GM13977 (cell line): ENCODE measurements around the gene BNC2.

Source experiments
- DNase-seq: peaks from one replicate; pipeline ENCODE4 v3.0.0; 2012; ENCODE audit warnings: low spot score
- CTCF ChIP-seq: IDR thresholded peaks from 2 replicates; pipeline ENCODE4 v1.5.1; 2012; ENCODE audit warnings: mild to moderate bottlenecking, control low read depth; ENCODE audit not compliant: insufficient read depth; ENCODE audit errors: extremely low read depth, missing control alignments
- in situ Hi-C: fragments of 300-500 bp; cut with MboI; formaldehyde crosslinking; loops from one replicate; pipeline ENCODE4 v1.12.0; 2022; ENCODE audit warnings: low sequenced_read_pairs, low pct_unique_long_range_greater_than_20kb, mixed read lengths, inconsistent platforms; ENCODE audit not compliant: unreplicated experiment

The BNC2 gene

GRCh38 chr9:16637218-16637617, 233.3 kb downstream of the BNC2 start:
- no peak for DNase-seq
- in situ Hi-C loops: no loop called here
- no peak for TF ChIP-seq CTCF

GRCh38 chr9:16633794-16634193, 236.7 kb downstream of the BNC2 start:
- no peak for DNase-seq
- in situ Hi-C loops: no loop called here
- no peak for TF ChIP-seq CTCF

DNA sequence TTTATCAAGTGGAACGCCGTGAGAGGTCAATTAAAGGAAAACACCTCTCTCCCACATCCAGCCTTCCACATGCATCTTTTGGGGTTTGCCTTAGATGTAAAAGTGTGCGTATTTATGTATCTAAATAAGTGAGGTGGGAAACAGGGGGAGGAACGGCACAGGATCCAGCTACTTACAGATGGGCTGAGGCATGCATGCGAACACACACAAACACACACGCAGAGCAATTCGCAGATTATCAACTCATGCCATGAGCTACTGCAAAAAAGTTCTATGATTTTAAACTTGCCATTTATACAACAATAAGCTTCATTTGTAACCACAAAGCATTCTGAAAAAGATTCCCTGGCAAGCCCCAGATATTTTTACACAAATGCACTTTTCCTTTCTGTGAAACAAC, 242.1 kb downstream of the BNC2 start:
- no peak for DNase-seq
- in situ Hi-C loops: no loop called here
- no peak for TF ChIP-seq CTCF

DNA sequence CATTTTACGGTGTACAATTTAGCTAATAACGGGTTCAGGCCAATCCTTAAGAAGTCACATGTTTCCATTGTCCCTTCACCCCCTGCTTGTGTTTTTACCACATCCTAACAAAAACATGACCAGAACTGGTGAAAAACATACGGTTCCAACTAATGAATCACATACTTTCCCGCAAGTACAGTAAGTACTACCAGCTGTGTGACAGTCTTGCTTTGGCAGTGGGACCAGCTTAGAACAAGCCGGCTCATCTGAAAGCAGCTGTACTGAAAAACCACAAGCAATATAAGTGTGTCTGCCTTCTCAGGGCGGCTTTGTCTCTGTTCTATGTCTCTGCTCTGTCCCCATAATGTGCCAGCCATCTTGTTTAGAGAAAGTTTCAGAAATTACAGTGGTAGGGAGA, 242.5 kb downstream of the BNC2 start:
- no peak for TF ChIP-seq CTCF
- DNase-seq: no peak

DNA sequence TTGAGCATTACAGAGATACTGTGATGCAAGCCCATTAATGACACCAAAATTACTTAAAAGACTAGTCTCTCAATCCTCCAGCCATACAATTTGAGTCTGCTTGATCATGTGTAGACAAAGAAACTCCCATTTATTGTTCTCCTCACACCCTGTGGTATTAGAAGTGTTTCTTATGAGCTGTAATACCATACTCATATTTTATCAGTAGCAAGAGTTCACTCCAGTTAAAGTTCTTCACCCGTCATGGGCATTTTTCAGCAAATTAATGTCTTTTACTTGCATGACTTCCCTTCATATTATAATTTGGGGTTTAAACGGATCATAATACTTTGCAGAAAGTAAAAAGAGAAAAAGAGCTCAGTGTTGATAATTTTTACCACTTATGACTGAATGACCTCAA, 242.9 kb downstream of the BNC2 start:
- DNase-seq: no peak
- no peak for TF ChIP-seq CTCF
- in situ Hi-C loops: no loop called here

More for the DNA sequence above, 242.5 kb downstream of the BNC2 start:
- in situ Hi-C loops: no loop called here

DNA sequence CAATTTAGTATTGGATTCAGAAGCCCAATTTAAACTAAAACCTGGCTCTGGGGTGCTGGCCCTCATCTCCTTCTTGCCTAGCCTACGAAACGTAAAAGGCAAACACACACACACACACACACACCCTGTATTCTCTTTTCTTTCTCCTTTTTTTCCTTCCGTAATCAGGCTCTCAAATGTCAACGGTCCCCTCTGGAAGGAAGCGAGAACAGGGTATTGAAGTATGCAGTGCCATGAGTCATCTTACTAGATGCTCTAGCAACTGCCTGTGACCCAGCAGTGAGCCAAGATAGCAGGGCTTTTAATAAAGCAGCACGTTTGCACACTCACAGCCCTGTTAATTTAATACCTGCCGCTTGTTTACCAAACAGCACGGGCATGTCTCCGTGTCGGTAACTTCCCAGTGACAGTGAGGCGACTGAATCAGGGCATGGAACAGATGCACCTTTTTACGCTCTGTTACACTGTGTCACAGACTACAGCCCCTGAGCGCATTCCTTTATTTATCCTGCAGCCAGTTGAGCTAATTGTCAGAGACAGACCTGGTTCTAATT, 243.8 kb downstream of the BNC2 start:
- DNase-seq: no peak
- no peak for TF ChIP-seq CTCF
- in situ Hi-C loops: no loop called here

DNA sequence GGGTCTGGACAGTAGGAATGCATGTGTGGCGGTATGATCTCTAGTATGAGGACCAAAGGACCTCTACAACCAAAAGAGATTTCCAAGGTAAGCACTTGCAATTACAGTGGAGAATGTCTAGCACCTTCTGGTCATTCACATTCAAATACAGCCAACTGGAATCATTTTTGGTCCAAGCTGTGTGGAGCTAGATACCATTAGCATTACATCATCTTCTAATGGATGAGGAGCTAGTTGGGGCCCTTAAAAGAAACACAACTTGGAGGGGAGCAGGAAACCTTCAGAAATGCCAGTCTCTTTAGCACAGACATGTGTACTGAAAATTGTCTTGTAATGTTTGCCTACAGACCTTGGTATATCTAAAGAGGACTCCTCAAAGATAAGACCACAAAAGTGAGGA, 244.7 kb downstream of the BNC2 start:
- no peak for DNase-seq
- in situ Hi-C loops: no loop called here
- no peak for TF ChIP-seq CTCF
